ENCODE measurements around the gene SYCP2L. TPM values are rescaled to one million over a fixed set of nuclear protein-coding genes. Genes with fewer than 3 reads are reported as not detected.

SYCP2L gene
- total and polyA plus RNA-seq, 2 donors (not counting 3 experiments of a cell fraction or from before 2014, with no cell fraction given), result not detected

DNA sequence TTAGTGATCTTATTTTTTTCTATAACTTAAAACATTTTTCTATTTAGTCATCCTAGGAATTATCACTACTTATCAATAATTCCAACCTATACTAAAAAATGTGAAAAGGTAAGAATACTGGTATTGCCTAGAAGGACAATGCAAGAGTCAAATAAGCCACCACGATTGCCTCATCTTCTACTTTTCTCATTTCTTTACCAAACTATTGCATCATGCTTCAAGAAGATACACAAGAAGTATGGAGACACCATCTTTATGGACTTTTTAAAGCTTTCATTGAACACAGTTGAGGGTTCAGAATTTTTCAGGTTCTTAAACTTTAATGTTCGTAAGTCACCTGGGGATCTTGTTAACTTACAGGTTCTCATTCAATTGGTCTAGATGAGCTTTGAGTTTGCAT is 131.4 kb downstream of the SYCP2L start:
- dilution Hi-C loops (cut with MboI; ENCODE audit: extremely low pct_ligation_motif_present, low sequenced_read_pairs), result no loop called here
- FAIRE-seq (no peak), DNase-seq (ENCODE audit: low read depth, low spot score) (no peak)
- intact Hi-C loops (cut with micrococcal nuclease), result no loop called here
- Histone ChIP-seq H3K9ac (replicated peaks; ENCODE audit: extremely low read depth, insufficient read depth, low read length) (no peak overlapping the region), H3K27me3 (ENCODE audit: control insufficient read depth in 2 of 2, insufficient read depth in 2 of 2, low read length in 2 of 2) (peaks cover 4 to 6% of the 10 kb centered on the region in 2 experiments), H2AFZ (ENCODE audit: low read depth, low read length) (no peak overlapping the region), H3K4me1 (ENCODE audit: control insufficient read depth, extremely low read depth, insufficient read depth, low read length) (no peaks in the 10 kb centered on the region), H3K9me1 (replicated peaks; ENCODE audit: control insufficient read depth, extremely low read depth, insufficient read depth, low read length) (no peaks in the 10 kb centered on the region), H3K36me3 (ENCODE audit: control insufficient read depth in 2 of 2, extremely low read depth in 1 of 2, insufficient read depth in 2 of 2, low read length in 2 of 2) (no peaks in the 10 kb centered on the region), H3K4me2 (ENCODE audit: insufficient read depth, low read length) (no peak overlapping the region), H4K20me1 (replicated peaks; ENCODE audit: control insufficient read depth, extremely low read depth, insufficient read depth, low read length) (no peaks in the 10 kb centered on the region), H3K4me3 (replicated peaks in 1 of 3; ENCODE audit: insufficient read depth in 1 of 3, low read depth in 1 of 3, low read length in 3 of 3) (no peak overlapping the region), H3K79me2 (ENCODE audit: control insufficient read depth, insufficient read depth, low read length) (no peaks in the 10 kb centered on the region), H3K27ac (ENCODE audit: insufficient read depth, low read depth, low read length) (no peak overlapping the region), H3K9me3 (replicated peaks; ENCODE audit: control insufficient read depth, insufficient read depth, low read length) (no peaks in the 10 kb centered on the region)
- CTCF ChIA-PET, result interaction anchor here (1.0 kb wide), 1 partner anchor 66 kb away, joined by 3 read pairs; no protein-coding TSS in a partner anchor
- TF ChIP-seq GATA2 (IDR thresholded peaks at IDR 0.05; ENCODE audit: insufficient read depth, insufficient read length, low read depth, low read length) (no peak), POLR2A (IDR thresholded peaks at IDR 0.05; ENCODE audit: low read depth, low read length) (no peak), MYC (IDR thresholded peaks at IDR 0.05; ENCODE audit: low read depth, low read length) (no peak), FOS (IDR thresholded peaks at IDR 0.05; ENCODE audit: borderline replicate concordance, insufficient read depth, low read length) (no peak), JUN (IDR thresholded peaks at IDR 0.05; ENCODE audit: borderline replicate concordance, insufficient read depth, insufficient read length, low read depth) (no peak), POLR2AphosphoS5 (IDR thresholded peaks at IDR 0.05; ENCODE audit: insufficient read depth, low read depth, low read length) (no peak), EZH2 (IDR thresholded peaks at IDR 0.05; ENCODE audit: borderline replicate concordance, low read depth, low read length, severe bottlenecking) (no peak)
- TF ChIP-seq, protein P1, sequence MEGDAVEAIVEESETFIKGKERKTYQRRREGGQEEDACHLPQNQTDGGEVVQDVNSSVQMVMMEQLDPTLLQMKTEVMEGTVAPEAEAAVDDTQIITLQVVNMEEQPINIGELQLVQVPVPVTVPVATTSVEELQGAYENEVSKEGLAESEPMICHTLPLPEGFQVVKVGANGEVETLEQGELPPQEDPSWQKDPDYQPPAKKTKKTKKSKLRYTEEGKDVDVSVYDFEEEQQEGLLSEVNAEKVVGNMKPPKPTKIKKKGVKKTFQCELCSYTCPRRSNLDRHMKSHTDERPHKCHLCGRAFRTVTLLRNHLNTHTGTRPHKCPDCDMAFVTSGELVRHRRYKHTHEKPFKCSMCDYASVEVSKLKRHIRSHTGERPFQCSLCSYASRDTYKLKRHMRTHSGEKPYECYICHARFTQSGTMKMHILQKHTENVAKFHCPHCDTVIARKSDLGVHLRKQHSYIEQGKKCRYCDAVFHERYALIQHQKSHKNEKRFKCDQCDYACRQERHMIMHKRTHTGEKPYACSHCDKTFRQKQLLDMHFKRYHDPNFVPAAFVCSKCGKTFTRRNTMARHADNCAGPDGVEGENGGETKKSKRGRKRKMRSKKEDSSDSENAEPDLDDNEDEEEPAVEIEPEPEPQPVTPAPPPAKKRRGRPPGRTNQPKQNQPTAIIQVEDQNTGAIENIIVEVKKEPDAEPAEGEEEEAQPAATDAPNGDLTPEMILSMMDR (IDR thresholded peaks at IDR 0.05; ENCODE audit: extremely low read depth in 1 of 2, insufficient read depth in 1 of 2, low read depth in 1 of 2, low read length in 2 of 2), result no peak
- TF ChIP-seq, protein P2, sequence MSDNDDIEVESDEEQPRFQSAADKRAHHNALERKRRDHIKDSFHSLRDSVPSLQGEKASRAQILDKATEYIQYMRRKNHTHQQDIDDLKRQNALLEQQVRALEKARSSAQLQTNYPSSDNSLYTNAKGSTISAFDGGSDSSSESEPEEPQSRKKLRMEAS (IDR thresholded peaks at IDR 0.05; ENCODE audit: insufficient read depth, insufficient read length), result no peak
- POLR2A ChIA-PET, result no interaction called here
- no TSS peak for BruUV-seq (replicated peaks)
